HUDEP-2 (cell line): Measurements from ENCODE around the gene RASGEF1C.

Source experiments
- DNase-seq, 76 experiments: peaks; one replicate each; lab custom pipeline; 2025; ENCODE audit not compliant: unreplicated experiment in 76 of 76; lab: John Stamatoyannopoulos, UW

Gene RASGEF1C

DNA sequence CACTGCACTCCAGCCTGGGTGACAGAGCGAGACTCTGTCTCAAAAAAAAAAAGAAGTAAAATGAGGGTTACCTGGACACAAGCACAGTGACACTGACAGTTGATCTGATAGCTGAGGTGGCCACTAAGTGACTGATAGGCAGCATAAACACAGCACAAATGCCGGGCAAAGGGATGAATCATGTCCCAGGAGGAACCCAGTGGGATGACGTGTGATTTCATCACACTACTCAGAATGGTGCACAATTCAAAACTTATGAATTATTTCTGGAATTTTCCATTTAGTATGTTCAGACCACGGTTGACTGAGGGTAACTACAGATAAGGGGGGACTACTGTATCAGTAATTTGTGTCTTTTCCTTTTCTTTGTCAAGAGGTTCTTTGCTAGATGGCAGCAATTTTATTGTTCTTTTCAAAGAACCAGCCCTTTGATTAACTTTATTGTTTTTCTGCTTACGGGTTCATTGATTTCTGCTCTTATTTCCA lies 103.1 kb downstream of the RASGEF1C start:
- DNase-seq, result peak in 10 of 76 experiments; percentile 8 to 27 (median 16)

DNA sequence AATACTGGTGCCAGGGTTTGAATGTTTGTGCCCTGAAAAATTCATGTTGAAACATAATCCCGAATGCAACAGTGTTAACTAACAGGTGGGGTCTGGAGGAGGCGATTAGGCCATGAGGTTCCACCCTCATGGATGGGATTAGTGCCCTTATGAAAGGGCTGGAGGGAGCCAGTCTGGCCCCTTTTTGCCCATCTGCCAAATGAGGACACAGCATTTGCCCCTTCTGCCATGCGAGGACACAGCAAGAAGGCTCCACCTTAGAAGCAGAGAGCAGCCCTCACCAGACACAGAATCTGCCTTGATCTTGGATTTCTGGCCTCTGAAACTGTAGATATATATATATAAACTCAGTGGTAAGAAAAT lies 104.9 kb downstream of the RASGEF1C start:
- DNase-seq, result no peak

DNA sequence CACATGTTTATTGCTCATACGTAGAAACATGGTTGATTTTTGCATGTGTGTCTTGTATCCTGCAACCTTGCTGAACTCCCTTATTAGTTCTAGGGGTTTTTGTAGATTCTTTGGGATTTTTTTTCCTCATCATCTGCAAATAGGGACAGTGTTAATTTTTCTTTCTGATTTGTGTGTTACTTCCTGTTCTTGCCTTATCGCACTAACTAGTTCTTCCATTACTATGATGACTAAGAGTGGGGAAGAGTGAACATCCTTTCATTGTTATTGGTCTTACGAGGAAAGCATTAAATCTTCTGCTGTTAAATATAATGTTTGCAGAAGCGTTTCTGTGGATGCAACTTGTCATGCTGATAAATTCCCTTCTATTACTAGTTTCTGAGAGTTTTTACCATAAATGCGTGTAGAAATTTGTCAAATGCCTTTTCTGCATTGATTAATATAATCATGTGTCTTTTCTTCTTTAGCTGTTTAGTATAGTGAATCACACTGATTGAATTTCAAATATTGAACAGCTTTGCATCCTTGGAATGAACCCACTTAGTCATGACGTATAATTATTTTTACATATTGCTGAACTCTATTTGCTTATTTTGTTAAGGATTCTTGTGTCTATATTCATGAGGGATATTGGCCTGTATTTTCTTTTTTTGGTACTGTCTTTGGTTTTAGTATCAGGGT lies 105.4 kb downstream of the RASGEF1C start:
- no peak for DNase-seq

DNA sequence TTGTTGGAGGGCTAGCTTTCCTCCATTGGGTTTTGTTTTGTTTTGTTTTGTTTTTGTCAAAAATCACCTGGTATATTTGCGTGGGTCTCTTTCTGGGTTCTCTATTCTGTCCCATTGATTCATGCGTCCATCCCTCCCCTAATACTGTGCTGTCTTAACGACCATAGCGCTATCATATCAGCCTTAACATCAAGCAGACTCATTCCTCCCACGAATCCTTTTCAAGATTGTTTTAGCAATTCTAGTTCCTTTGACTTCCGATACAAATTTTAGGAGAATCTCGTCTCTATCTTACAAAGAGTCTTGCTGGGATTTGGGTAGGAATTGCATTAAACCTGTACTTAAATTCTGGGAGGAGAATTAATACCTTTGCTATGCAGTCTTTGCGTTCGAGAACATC lies 106.4 kb downstream of the RASGEF1C start:
- DNase-seq, result no peak

DNA sequence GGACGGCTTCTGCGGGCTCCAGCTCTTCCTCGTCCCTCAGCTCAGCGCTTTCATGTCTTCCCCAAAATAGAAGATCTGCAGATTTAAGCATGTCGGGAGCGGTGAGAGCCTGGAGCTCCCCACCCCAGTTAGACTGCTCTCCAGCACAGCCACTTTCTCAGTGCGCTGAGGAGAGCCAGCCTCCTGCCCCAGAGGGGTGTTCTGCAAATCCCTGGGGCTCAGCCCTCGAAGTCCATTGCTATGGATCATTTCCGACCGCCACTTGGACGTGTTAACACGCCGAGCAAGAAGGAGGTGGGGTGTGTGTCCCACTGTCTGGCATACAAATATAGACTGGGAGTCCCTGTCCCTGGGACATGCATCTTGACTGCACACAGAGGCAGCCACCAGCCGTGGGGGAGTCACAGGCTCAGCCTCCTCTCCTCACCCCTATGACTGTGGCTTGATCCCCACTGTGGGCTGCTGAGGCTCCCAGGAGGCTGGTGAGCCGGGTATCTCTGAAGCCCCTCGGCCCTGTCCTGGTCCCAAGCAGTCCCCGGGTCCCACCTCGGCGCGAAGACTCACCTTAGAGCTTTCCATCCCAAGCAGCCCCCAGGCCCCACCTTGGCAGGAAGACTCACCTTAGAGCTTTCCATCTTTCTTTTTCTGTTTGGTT lies 107.4 kb downstream of the RASGEF1C start:
- no peak for DNase-seq

DNA sequence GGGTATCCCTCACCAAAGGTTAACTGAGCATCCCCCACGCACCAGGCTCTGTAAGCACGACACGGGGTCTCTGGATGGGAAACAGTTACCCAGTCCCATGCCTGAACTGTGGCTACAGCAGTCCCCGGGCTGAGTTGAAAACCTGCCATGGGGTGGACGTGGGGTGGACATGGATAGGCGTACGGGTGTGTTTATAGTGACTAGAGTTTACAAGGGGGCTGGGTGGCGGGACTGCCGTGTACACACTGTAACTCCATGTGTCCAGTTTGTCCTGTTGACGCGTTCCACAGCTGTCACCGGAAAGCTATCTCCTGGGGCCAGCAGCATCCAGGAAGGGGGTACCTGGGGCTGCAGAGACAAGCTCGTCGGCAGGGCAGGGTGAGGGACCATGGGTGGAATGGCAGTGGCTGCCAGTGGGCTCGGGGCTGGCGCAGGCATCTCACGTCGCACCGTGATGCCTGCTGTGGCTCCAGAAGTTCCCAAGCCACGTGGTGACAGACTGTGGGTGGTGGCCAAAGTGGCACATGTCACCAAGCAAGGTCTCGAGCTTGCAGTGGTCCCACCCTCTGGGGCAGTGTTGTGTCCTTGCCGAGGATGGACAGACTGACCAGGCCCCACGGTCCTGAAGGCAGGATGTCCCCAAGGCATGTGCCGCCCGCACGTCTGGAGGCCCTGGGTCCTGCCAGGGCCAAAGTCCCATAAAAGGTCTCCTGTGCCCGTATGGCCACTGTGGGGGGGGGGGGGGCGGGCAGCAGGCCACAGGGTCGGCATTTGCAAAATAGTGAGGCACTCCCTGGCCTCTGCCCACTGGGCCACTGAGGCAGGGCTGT lies 108.2 kb downstream of the RASGEF1C start:
- DNase-seq, result no peak

DNA sequence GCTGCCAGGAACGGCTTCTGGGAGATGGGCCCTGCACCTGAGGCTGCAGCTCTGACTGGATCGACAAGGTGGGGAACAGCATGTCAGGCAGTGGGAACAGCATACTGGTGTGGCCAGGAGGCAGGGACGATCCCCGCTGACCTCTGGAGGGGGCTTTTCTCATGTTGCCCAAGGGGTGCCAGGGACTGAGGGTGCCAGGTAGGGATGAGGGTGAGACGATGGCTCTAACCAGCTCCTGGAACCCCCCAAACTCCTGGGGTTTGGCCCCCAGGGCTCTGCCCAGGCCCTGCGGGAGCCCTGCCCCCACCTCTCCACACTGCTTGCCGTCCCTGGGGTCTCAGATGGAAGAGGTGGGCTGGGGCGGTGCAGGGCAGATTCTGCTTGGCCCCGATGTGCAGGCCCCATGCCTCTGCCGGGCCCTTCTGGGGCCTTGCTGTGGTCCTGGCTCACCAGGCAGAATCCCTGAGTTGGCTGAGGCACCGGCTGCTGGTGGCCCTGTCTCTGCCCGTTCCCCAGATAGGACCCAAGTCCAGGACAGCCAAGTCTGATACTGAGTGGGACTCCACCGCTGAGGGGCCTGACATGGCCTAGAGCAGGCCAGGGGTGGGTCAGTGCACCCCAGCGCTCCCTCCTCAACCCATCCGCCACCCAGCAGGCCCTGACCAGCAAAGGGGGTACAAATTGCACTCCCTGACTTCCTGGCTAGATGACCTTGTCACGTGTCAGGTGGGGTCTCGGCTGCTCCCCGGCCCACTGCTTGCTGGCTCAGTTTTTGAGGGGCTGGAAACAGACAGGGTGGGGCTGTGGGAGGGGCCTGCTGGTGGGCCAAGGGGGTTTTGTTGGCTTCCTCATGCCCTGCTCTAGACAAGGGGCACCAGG lies 109.0 kb downstream of the RASGEF1C start:
- DNase-seq, result no peak

DNA sequence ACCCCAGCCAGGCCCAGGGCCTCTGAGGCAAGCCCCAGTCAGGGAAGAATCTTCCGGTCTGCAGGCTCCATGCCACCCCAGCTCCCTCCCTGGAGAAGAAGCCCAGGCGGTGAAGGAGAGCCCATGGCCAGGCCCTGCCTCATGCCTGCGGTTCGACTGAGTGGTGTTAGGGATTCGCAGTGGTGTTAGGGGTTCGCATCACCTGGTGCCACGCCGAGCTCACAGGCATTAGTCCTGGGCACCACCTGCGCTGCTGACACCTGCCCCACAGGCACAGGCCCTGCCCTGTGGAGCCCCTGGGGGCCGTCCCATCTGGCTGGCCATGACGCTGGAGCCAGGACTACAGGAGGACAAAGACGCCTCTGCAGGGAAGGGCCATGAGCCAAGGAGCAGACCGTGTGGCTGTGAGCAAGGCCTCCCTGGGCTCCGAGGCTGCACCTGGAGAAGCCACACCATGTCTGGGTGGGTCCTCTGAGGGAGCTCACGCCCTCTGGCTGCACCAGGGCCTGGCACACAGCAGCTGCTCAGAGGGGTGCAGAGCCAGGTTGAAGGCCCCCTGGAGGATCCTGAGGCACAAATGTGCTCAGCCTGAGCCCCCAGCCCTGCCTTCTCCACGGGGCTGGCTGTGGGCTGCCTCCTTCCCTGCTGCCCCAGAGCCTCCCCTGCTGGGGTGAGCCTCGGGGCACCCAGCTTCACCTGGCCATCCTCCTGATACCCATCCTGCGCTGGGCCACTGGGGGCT lies 109.8 kb downstream of the RASGEF1C start:
- no peak for DNase-seq

DNA sequence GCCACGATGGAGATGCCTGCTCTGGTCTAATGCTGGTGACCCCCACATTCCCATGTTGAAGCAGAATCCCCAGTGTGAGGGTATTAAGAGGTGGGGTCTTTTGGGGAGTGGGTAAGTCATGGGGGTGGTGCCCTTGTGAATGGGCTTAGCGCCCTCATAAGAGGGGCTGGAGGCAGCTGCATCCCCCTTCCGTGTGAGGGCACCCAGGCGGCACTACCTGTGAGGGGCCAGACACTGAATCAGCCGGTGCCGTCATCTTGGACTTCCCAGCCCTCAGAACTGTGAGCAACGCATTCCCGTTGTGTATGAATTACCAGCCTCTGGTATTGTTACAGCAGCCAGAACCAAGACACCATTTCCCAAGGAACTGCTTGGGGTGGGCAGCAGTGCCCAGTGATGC lies 110.5 kb downstream of the RASGEF1C start:
- no peak for DNase-seq

DNA sequence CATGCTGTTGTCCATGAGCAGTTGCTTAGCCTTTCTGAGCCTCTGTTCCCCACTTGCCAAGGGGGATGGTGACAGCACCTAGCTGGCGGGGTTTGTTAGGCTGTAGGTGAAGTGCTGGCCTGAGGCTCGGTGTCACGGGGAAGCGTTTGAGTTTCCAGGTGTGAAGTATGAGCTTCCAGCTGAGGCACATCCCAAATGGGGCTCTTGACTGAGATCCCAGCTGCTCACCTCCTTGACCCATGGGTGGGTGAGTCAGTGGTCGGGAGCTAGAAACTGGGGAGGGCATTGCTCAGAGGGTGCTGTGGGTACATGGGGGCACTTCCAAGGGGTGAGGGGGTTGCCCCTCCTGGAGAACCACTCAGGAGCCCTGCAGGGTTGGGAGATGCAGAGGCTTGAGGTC lies 111.1 kb downstream of the RASGEF1C start:
- DNase-seq, result no peak

DNA sequence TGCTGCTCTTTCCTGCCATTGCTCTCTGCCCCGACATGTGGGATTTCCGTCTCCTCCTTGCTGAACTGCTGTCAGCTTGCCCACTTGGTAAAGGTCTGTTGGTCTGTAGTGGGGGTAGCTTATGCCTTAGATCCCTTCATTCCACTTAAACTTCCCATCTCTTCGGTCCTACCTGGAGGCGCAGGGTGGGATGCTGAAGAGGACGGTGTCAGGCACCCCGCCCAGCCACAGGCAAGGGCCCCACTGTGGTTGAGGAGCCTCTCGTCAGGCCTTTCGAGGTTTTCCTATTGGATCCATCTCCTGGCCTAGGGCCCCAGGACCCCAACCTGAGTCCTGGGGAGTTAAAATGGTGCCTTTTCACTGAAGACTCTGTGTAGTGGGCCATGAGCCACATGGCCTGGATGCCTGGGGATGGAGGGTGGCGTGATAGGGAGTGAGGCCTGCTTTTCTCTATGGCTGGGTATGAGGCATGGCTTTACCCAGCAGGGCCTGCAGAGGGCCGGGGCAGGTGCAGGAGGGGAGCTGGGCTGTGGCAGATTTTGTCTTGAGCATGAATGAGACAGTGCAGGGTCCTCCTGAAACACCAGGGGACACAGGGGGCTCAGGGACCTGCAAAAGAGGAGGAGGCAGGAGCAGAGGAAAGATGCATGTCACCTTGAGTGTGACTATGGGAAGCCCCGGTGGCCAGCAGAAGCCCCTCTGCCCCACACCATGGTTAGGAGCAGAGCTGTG lies 111.7 kb downstream of the RASGEF1C start:
- DNase-seq, result no peak

DNA sequence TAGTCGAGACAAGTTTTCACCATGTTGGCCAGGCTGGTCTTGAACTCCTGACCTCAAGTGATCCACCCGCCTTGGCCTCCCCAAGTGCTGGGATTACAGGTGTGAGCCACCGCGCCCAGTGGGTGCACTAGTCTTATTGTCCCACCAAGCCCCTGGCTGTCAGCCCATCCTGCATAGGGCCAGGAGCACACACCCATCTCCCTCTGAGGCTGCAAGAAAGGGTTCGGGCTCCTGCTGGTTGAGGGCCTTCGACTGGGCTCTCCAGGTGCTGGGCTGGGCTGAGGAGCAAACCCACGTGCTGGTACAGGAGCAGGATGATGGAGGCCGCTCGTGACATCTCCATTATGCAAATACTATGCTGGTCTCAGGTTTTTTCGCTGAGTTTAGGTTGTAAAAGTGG lies 112.4 kb downstream of the RASGEF1C start:
- no peak for DNase-seq

DNA sequence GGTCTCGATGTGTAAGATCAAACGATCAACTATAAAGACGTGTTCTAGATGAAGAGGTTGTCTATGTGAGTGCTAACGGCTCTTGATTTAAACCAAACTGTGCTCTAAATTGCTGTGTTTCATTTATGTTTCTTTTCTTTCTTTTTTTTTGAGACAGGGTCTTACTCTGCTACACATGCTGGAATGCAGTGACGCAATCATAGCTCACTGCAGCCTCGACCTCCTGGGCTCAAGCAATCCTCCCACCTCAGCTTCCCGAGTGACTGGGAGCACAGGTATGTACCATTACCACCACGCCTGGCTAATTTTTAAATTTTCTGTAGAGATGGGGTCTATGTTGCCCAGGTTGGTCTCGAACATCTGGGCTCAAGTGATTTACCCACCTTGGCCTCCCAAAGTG lies 113.5 kb downstream of the RASGEF1C start:
- no peak for DNase-seq

DNA sequence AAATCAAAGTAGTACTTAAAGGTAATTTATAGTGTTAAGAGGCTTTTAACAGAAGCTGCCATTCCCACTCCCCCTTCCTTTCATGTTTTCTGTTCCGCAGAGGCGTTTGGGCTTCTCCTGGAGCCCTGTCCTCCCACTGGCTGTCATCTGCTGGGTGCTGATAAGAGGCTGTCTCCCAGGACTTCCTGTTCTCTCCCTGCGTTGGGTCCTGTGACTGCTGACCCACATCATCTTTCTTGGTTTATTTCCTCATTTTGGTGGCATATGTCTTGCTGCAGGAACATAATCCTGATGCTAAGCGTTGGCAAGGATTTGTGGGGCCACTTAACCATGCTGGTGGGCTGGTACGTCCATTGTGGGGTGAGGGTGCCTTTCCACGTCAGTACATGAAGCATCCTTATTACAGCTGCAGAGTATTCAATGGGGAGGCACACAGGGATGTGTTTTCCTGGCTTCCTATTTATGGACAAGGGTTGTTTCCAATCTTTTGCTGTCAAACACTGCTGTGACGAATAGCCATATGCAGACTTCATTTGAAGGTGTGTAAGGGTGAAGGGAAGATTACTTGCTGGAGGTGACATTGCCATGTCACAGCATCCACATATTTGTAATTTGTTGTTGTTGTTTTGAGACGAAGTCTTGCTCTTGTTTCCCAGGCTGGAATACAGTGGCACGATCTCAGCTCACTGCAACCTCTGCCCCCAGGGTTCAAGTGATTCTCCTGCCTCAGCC lies 115.2 kb downstream of the RASGEF1C start:
- DNase-seq, result peak in 71 of 76 experiments; percentile 10 to 90 (median 74)

DNA sequence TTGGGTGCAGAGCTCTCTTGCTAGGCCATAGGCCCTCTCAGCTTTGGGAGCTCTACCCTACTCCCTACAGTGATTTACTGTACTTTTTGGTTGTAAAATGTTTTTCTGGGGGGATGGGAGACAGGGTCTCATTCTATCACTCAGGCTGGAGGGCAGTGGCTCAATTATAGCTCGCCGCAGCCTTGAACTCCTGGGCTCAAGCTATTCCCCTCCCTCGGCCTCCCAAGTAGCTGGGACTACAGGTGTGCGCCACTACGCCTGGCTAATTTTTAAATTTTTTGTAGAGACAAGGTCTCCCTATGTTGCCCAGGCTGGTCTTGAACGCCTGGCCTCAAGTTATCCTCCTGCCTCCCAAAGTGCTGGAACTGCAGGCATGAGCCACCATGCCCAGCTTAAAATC lies 115.8 kb downstream of the RASGEF1C start:
- no peak for DNase-seq

DNA sequence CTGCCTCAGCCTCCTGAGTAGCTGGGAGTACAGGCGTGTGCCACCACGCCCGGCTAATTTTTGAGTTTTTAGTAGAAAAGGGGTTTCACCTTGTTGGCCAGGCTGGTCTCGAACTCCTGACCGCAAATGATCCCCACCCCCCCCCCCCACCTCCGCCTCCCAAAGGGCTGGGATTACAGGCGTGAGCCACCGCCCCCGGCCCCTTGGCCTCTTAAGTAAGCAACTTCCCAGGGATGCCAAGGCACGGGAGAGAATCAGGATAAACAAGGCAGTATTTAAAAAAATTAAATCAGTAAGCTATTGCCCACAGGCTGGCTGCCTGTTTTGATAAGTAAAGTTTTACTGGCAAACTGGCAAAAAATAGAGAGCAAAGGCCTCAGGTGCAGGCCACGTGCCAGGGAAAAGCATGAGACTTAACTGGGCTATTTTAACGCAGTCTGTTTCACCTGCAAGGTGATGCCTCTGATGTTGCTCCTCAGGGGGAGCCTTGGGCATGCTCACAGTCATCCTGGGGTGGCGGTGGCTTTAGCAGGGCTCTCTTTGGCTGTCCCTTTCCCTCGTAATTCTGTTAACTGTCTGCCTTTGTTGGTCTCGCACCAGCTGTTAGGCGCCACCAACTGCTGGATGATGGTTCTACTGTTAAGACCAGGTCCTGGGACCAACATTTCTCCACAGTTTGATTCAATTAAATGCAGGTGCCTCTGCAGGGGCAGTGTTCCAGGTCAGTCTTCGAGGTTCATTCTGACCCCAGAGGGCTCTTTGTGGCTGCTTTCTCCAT lies 118.1 kb downstream of the RASGEF1C start:
- DNase-seq, result peak in 71 of 76 experiments; percentile 9 to 82 (median 52)

DNA sequence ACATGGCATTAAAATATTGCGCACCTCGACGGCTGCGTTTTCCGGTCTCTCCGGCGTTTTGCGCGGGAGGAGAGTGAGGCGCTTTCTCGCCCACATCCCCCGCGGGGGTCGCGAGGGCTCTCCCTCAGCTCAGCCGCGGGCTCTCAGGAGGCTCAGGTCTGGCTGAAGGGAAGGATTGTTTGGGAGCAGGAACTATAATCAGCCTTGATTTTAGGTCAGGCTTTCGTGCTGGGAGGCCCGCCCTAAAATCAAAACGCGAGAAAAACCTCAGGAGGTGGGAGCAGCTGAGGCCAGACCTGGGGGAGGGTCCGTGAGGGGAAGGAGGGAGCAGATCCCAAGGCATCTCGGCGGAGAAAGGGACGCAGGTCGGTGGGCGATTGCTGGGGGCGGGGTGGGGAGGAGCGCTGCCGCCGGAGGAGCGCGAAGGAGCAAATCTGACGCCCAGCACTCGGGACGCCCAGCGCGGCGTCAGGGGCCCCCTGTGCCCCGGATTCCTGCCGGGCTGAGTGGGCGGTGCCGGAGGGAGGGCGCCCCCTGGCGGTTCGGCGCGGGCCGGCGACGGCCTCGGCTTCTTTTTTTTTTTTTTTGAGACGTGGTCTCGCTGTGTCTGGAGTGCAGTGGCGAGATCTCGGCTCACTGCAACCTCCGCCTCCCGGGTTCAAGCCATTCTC lies 118.8 kb downstream of the RASGEF1C start:
- peak in 61 of 76 experiments; percentile 1 to 74 (median 43) for DNase-seq
